Measurements from ENCODE around the gene NDUFAF7.
"Not testable (repeated sequence)": the region's sequence is repeated elsewhere in the genome, so short reads cannot be mapped to it uniquely, and the experiment has no call there.

NDUFAF7 gene

DNA sequence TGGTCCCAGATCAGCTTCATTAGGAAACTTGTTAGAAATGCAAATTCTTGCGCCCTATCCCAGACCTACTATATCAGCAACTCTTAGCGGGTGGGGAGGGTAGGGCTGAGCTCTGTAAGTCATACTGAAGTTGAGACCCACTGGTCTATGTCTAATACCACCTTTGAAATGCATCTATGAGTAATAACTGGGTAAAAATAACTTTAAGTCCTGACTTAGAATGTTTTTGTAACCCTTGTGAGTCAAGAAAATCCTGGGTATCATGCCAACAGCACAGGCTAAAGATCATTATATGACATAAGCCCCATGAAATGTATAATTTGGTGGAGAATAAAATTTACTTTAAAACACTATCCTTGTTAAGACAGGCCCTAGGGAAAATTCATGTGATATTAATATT is 51.7 kb downstream of the NDUFAF7 start:
- no peak for DNase-seq

DNA sequence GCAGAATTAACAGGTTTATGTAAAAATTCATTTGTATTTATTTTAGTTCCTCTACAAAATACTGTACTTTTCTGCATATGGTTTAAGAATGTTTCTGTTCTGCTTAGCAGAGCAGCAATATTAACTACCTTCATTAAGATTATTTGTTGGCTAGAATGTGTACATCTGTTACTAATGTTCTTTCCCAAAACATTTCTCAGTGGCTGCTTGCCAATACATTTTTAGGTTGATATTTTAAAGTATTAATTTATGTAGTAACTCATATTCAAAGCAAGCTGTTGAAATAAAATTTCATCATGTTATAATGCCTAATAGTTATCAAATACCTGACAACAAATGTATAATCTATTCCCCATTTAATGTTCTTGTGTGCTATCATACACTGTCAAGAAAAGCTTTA is 52.9 kb downstream of the NDUFAF7 start:
- no peak for DNase-seq

DNA sequence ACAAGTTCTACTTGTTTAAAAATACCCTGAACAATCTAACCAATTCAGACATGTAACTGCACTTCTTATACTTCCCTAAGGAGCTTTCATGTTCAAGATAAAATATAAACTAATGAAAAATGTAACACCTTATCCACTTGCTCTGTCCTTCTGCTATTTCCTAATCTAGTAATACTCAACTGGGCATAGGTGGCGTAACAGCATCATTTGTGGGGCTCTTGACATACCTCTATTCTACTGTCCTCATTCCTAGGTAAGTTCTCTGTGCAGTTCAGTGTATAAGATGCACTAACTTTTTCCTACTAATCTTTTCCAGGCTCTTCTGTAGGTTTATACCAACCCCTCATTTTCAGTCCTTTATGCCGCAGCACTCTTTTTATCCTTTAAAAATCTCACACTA is 56.5 kb downstream of the NDUFAF7 start:
- DNase-seq = no peak

DNA sequence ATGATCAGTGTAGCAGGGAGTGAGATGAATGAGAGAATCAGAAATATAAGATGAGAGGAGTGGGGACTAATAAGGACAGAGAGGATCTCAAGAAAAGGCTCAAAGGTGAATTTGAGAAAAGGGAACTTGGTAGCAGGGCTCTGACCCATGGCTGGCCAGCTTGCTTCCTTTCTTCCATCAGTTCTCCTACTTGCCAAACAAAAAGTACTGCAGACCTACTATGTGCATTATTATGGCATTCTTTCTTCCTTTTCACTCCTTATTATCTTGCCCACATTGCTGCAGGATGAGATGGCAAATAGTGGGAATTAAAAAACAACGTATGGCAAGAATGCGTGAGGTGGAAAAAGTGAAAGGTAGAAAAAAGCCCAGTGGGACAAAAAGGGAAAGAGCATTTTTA is 60.2 kb downstream of the NDUFAF7 start:
- DNase-seq = no peak

DNA sequence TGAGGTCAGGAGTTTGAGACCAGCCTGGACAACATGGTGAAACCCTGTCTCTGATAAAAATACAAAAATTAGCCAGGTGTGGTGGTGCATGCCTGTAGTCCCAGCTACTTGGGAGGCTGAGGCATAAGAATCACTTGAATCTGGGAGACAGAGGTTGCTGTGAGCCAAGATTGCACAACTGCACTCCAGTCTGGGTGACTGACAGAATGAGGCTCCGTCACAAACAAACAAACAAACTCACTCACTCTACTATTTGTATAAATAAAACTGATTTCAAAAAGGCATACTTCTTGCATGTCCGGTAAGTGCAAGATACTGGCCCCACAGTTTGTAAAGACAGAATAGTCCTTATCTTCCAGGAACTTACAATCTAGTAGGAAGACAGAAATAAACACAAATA is 63.4 kb downstream of the NDUFAF7 start:
- DNase-seq = not testable (repeated sequence)

DNA sequence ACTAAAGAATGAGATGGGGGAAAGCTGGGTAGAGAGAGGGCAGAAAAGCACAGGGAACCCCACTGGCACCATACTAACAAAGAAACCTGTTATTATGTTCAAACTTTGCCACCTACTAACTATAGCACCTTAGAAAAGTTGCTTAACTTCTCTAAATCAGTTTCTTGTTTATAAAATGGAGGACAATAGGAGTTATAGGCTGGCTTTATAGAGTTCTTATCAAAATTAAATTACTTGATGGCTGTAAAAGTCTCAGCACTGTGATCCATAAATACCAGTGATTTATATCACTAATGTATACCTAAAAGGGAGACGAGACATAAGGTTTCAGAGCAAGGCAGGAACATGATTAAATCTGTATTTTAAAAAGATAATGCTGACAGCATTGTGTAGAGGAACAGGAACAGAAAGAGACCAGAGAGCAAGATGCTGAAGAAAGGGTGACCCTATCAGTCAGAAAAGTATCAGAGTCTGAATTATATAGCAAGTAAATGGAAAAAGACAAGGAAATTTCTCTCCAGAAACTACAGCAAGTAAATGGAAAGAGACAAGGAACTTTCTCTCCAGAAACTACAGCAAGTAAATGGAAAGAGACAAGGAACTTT is 64.1 kb downstream of the NDUFAF7 start:
- DNase-seq = no peak

DNA sequence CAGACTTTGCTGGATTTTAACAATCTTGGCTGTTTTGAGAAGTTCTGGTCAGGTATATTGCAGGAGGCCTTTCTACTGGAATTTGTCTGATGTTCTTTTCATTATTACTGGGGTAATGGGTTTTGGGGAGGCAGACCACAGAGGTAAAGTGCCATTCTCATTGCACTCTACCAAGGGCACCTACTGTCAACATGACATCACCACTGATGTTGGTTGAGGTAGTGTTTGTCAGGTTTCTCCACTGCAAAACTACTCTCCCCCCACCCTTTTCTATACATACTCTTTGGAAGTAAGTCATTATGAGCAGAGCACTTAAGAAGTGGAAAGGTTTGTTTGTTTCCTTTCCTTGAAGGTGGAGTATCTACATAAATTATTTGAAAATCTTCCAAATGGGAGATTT is 66.2 kb downstream of the NDUFAF7 start:
- no peak for DNase-seq
